ENCODE measurements around the gene G3BP2. TPM values are rescaled to one million over a fixed set of nuclear protein-coding genes. Genes with fewer than 3 reads are reported as not detected.

G3BP2 gene
- polyA plus RNA-seq, 1 donor from 2014 or later = 332 TPM

DNA sequence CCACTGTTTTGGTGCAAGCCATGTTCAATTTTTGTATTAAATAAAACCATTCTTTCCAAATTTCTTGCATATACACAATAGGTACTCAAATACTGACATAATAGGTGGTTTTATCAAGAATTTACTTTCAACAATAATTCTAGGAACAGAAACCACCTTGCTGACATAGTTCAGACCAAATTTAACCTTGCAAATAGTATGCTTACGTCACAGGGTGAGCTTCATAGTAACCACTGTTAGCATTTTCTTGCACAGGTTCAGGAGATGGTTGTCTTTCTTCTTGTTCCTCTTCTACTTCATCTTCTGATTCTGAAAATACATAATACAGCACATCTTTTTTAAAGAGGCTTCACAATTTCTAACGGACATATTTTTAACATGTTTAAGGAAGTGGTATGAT lies 17.6 kb downstream of the G3BP2 start:
- no peaks in the 10 kb centered on the region for H3K27me3 ChIP-seq (ENCODE audit: insufficient read depth, low read depth, low read length)

DNA sequence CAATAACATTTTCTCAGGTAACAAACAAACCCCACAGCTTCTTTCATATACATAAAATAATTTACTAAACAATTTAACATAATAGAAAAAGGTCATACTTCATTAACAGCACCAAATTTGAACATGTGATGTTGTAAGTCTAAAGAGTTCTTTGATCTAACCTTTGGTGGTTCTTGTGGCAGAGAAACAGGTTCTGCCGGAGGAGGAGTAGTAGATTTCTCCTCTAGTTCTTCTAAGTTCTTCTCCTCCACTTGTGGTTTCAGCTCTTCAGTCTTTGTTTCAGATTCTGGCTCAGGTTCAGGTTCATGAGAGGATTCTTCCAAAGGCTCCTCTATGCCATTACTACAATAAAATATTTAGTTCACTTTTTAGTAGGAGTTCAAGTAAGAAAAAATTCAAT lies 18.3 kb downstream of the G3BP2 start:
- TF ChIP-seq EZH2 (IDR thresholded peaks at IDR 0.05; ENCODE audit: borderline replicate concordance, insufficient read depth, low read length, poor library complexity, severe bottlenecking) = no peak
- no peak for TF ChIP-seq RAD21 (conservative IDR thresholded peaks at IDR 0.05)
- no peak for TF ChIP-seq TAF1 (IDR thresholded peaks at IDR 0.05; ENCODE audit: low read depth)
- TF ChIP-seq, protein P1, sequence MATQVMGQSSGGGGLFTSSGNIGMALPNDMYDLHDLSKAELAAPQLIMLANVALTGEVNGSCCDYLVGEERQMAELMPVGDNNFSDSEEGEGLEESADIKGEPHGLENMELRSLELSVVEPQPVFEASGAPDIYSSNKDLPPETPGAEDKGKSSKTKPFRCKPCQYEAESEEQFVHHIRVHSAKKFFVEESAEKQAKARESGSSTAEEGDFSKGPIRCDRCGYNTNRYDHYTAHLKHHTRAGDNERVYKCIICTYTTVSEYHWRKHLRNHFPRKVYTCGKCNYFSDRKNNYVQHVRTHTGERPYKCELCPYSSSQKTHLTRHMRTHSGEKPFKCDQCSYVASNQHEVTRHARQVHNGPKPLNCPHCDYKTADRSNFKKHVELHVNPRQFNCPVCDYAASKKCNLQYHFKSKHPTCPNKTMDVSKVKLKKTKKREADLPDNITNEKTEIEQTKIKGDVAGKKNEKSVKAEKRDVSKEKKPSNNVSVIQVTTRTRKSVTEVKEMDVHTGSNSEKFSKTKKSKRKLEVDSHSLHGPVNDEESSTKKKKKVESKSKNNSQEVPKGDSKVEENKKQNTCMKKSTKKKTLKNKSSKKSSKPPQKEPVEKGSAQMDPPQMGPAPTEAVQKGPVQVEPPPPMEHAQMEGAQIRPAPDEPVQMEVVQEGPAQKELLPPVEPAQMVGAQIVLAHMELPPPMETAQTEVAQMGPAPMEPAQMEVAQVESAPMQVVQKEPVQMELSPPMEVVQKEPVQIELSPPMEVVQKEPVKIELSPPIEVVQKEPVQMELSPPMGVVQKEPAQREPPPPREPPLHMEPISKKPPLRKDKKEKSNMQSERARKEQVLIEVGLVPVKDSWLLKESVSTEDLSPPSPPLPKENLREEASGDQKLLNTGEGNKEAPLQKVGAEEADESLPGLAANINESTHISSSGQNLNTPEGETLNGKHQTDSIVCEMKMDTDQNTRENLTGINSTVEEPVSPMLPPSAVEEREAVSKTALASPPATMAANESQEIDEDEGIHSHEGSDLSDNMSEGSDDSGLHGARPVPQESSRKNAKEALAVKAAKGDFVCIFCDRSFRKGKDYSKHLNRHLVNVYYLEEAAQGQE (IDR thresholded peaks at IDR 0.05; ENCODE audit: borderline replicate concordance) = no peak
- TF ChIP-seq POLR2AphosphoS5 (IDR thresholded peaks at IDR 0.05) = no peak
- no peaks in the 10 kb centered on the region for H3K9me2 ChIP-seq (ENCODE audit: insufficient read depth, low read length)
- no peak overlapping the region for H3K4me2 ChIP-seq (ENCODE audit: low read length)
- H3F3A ChIP-seq (ENCODE audit: insufficient read depth, low read length, poor library complexity, severe bottlenecking) = no peaks in the 10 kb centered on the region
- no peak overlapping the region for H3K9ac ChIP-seq (ENCODE audit: low read length)
- H3K9me3 ChIP-seq (ENCODE audit: low read length) = no peaks in the 10 kb centered on the region
- no peaks in the 10 kb centered on the region for H3K27me3 ChIP-seq (ENCODE audit: insufficient read depth, low read depth, low read length)
- peaks cover 28% of the 10 kb centered on the region for H3K79me2 ChIP-seq (replicated peaks; ENCODE audit: insufficient read depth, low read length)
- peaks cover 15% of the 10 kb centered on the region for H4K20me1 ChIP-seq (ENCODE audit: insufficient read depth)
- peaks cover 34% of the 10 kb centered on the region for H3K36me3 ChIP-seq (ENCODE audit: insufficient read depth, low read length)
- no peak overlapping the region for H3K4me3 ChIP-seq (ENCODE audit: low read length)
- no peak overlapping the region for H2AFZ ChIP-seq (ENCODE audit: low read depth, low read length)
- H3K27ac ChIP-seq (ENCODE audit: low read length) = no peak overlapping the region

More for the DNA sequence above, 17.6 kb downstream of the G3BP2 start:
- Histone ChIP-seq H4K20me1 (ENCODE audit: insufficient read depth) (peaks cover 19% of the 10 kb centered on the region), H3K9me2 (ENCODE audit: insufficient read depth, low read length) (no peaks in the 10 kb centered on the region), H3K36me3 (ENCODE audit: insufficient read depth, low read length) (peaks cover 34% of the 10 kb centered on the region), H3K27ac (ENCODE audit: low read length) (no peak overlapping the region), H3K4me2 (ENCODE audit: low read length) (no peak overlapping the region), H3K9ac (ENCODE audit: low read length) (no peak overlapping the region), H3F3A (ENCODE audit: insufficient read depth, low read length, poor library complexity, severe bottlenecking) (no peaks in the 10 kb centered on the region), H3K9me3 (ENCODE audit: low read length) (no peaks in the 10 kb centered on the region), H3K4me3 (ENCODE audit: low read length) (no peak overlapping the region), H3K79me2 (replicated peaks; ENCODE audit: insufficient read depth, low read length) (peaks cover 32% of the 10 kb centered on the region), H2AFZ (ENCODE audit: low read depth, low read length) (no peak overlapping the region)
- TF ChIP-seq, protein P1 (IDR thresholded peaks at IDR 0.05; ENCODE audit: borderline replicate concordance) = no peak
- TF ChIP-seq POLR2AphosphoS5 (IDR thresholded peaks at IDR 0.05) (no peak), RAD21 (conservative IDR thresholded peaks at IDR 0.05) (no peak), SMC3 (conservative IDR thresholded peaks at IDR 0.05; ENCODE audit: poor library complexity) (no peak), EZH2 (IDR thresholded peaks at IDR 0.05; ENCODE audit: borderline replicate concordance, insufficient read depth, low read length, poor library complexity, severe bottlenecking) (no peak), EP300 (conservative IDR thresholded peaks at IDR 0.05; ENCODE audit: poor library complexity, severe bottlenecking) (no peak)
- TF ChIP-seq, protein P2, sequence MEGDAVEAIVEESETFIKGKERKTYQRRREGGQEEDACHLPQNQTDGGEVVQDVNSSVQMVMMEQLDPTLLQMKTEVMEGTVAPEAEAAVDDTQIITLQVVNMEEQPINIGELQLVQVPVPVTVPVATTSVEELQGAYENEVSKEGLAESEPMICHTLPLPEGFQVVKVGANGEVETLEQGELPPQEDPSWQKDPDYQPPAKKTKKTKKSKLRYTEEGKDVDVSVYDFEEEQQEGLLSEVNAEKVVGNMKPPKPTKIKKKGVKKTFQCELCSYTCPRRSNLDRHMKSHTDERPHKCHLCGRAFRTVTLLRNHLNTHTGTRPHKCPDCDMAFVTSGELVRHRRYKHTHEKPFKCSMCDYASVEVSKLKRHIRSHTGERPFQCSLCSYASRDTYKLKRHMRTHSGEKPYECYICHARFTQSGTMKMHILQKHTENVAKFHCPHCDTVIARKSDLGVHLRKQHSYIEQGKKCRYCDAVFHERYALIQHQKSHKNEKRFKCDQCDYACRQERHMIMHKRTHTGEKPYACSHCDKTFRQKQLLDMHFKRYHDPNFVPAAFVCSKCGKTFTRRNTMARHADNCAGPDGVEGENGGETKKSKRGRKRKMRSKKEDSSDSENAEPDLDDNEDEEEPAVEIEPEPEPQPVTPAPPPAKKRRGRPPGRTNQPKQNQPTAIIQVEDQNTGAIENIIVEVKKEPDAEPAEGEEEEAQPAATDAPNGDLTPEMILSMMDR (IDR thresholded peaks at IDR 0.05; ENCODE audit: poor library complexity, severe bottlenecking) = no peak

Measured in neural cell (in vitro differentiated cells).